22Rv1 (cell line): Measurements from ENCODE around the gene GUSB.

ENCODE experiments used
- CTCF ChIP-seq: fragments of 450-650 bp; IDR thresholded peaks from 2 replicates; pipeline ENCODE4 v1.5.1; 2017; ENCODE audit warnings: mild to moderate bottlenecking
- ZFX ChIP-seq: fragments of 450-650 bp; IDR thresholded peaks from 2 replicates; pipeline ENCODE4 v1.6.1; 2017; ENCODE audit warnings: antibody characterized with exemption, borderline replicate concordance

GRCh38 chr7:65981965-65982792 is at the start of gene GUSB:
- TF ChIP-seq CTCF (no peak), ZFX (no peak)
